Myocyte (in vitro differentiated cells): ENCODE measurements around the gene MLEC. TPM values are rescaled to one million over a fixed set of nuclear protein-coding genes. Genes with fewer than 3 reads are reported as not detected.

Experiments
- DNase-seq: peaks from one replicate; pipeline ENCODE4 v3.0.0-alpha.2; 2012; ENCODE audit warnings: low read depth
- total RNA-seq: library from RNA; depleted of rRNA; stranded (reverse); fragments of >200 nt; gene quantifications from 2 replicates; pipeline ENCODE4 v1.2.3, GENCODE V29; 2014

MLEC gene
- total RNA-seq, 1 donor from 2014 or later, result 115 TPM

DNA sequence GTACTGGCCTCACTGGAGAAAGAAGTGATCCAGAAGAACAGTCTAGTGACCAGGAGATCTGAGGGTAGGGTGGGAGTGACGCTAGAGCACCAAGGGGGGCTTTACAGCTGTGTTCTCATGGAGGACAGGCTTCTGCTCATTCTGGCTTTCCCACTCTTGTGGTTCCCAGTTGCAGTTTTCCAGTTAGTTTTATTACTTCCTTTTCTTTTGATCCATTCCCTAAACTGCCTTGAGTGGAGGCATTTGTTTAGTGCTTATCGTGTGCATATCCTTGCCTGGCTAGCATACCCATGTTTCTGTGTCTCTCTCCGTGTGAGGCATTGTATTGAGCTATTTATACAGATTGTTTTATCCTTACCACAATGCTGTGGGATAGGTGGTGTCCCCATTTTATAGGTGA, 4.0 kb downstream of the MLEC start:
- no peak for DNase-seq

GRCh38 chr12:120692524-120693033, 5.6 kb downstream of the MLEC start:
- peak; percentile 20 for DNase-seq

DNA sequence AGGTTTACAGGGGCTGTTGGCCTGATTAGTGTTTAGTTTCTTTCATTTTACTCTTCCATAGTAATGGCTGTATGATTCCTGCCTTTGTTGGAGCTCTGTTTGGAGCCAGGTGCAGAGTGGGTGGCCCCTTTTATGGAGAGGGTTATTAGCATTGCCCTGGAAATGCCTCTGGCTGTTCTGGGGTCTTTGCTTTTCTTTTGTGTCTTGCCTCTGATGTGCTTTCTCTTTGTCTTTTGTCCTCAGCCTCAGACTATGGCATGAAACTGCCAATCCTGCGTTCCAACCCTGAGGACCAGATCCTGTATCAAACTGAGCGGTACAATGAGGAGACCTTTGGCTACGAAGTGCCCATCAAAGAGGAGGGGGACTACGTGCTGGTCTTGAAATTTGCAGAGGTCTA, 6.9 kb downstream of the MLEC start:
- DNase-seq, result no peak

DNA sequence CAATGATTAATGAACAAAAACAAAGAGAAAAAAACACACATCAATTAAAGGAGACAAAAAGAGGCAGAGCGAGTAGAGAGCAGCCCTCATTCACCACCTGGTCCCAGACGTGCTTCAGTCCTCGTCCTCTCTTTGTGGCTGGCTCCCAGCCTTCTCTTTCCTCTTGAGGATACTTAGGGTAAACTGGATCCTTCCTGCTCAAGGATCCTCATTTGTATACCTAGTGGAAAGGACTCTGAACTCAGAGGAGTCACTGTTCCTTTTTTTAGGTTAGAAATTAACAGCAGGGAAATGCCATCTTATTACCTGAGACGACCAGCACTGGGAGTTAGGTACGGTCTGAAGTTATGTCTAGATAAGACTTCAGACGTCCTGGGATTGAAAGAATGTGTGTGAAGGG, 9.7 kb downstream of the MLEC start:
- DNase-seq, result no peak

DNA sequence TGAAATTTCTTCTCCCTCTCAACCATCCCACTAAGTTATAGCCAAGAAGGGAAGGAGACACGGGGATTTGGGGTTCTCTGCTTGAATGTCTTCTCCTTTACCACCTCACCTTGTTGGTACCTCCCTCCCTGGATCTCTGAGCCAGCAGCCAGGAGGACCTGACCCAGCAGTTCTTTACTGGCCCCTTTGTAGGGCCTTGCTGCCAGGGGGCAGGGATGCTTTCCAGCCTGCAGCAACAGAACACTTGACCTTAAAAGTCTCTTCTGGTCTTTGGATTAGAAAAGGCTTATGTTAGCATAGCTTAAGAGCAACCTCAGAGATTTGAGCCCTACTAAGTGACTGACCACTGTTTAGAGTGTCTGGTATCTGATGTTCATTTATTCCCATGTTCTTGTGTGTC, 10.4 kb downstream of the MLEC start:
- no peak for DNase-seq

DNA sequence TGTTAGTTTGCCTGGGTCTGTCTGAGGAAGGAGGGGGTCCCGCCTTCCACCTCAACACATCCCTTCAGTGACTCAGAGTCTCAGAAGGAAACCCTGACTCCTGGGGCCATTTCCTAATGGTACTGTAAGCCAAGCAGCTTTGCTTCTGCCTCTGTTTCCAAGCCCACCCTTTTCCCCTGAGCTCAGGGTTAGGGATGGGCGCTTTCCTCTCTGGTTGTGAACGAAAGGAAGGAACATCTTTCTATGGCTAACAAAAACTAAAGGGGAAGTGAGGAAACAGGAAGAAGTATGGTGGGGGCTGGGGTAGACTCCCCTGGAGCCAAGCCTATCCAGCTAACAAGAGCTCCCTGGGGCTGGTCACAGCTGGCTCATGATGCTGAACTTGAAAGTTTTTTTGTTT, 11.7 kb downstream of the MLEC start:
- DNase-seq, result no peak

DNA sequence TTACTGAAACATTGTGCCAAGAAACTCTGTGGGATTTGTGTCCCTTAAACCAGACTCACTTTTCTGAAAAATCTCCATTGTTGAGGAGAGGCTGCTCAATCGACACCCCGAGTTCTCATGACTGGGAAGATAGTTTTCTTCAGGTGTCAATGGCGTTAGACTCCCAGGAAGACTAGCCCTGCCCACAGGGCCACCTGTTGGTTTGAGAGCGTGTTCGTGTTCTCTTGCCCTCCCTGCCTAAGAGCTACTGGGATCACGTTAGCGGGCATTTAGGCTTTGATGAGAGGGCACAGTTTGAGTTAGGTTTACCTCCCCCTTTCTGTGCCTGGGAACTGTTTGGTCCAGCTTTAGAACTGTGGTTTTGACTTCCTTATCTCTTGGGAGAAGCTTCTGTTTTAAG, 12.6 kb downstream of the MLEC start:
- DNase-seq, result no peak

DNA sequence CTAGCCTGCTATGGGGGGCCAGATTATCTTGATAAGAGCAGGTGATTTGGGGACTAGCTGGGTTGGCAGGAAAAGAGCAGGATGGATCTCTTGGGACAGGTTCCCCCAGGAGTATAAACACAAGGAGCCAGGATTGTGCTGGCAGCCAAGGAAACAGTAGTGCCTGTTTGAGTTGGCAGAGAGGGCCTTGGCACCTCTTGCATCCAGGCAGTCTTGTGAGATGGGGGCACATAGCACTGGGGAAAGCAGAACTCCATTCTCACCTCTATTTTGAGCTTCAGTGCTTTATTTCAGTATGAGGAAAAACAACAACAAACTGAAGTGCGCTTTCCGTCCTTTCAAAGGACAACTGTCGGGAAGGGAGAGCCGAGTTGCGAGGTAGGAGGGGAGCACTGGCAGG, 13.9 kb downstream of the MLEC start:
- DNase-seq, result no peak

GRCh38 chr12:120702637-120703036, 15.7 kb downstream of the MLEC start:
- no peak for DNase-seq

DNA sequence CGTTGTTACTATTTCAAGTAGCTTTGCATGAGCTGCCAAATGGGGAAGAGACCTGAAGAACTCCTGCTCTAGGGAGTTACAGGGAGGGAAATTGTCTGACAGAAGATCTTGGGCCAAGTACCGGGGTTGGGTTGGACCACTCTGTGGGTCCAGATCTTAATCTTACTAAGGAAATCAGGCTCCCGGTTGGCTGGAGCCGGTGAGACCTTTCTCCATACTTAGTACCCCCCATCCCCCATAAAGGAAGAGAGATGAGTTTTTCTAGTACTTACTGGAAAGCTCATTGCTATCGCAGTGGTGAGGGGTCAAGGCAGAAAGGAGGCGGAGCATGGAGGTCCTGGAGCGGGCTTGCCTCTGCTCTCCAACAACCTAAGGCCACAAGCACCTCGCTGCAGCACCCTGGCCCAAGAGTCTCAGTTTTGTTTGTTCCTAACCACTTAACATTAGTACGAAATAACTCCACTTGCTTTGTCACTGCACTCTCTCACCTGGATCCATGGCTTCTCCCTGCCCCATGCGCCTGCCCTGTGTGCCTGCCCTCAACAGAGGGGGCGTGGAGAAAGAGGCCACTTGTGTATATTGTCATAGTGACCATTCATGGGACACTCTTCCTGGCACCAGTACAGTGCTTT, 16.5 kb downstream of the MLEC start:
- DNase-seq, result no peak

- no peak for DNase-seq
Observed at GRCh38 chr12:120705618-120706017, 18.7 kb downstream of the MLEC start.

- no peak for DNase-seq
Observed at GRCh38 chr12:120706029-120706428, 19.1 kb downstream of the MLEC start.

- peak; percentile 61 for DNase-seq
Observed at GRCh38 chr12:120708651-120709050, 21.7 kb downstream of the MLEC start.

- peak; percentile 71 for DNase-seq
Observed at GRCh38 chr12:120710031-120710804, 23.3 kb downstream of the MLEC start, which contains the start of gene UNC119B. UNC119B (plus strand) TSS chr12:120710458; CDS start chr12:120710475, 17 bp downstream.

GRCh38 chr12:120710805-120711296, 23.9 kb downstream of the MLEC start:
- DNase-seq, result no peak

DNA sequence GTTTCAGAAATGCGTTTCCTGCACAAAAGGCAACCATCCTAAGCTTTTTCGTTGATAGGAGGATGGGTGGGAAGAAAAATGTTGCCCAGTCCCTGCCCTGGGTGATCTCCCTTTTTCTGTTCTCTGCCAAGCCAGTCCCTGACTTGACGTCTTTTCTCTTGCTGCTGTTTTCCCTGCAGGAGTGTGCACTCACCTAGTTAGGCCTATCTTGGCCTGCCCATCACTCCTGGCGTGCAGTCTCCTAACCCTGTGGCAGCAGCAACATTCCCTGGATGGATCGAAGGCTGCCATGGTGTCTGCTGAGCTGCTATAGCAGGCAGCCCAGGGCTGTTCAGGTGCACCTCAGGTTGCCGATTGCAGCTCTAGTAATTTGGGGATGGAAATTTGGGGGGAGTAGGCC, 24.5 kb downstream of the MLEC start:
- DNase-seq, result no peak

- DNase-seq, result no peak
Observed at GRCh38 chr12:120712610-120713009, 25.7 kb downstream of the MLEC start.

DNA sequence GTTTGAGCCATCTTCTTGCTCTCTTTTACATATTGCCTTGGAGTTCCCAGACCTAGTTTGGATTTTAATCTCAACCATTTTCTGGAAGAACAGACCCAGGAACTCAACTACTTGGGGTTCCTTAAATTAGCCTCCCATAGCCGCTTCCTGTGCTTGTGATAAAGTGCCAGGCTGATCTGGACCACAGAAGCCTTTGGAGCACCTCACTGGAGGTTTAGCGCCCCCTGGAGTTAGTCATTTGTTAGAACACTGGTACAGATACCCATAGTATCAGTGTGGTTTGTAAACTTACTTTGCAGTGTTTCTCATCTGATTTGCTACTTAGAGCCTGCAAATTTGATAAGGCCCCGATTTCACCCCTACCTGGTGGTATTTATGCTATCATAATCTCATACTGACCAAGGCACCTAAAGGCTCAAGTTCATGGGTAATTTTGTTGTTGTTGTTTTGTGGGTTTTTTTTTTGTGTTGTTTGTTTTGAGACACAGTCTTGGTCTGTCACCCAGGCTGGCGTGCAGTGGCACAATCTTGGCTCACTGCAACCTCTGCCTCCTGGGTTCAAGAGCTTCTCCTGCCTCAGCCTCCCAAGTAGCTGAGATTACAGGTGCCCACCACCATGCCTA, 27.0 kb downstream of the MLEC start:
- peak; percentile 87 for DNase-seq

GRCh38 chr12:120718055-120718454, 31.1 kb downstream of the MLEC start:
- no peak for DNase-seq

DNA sequence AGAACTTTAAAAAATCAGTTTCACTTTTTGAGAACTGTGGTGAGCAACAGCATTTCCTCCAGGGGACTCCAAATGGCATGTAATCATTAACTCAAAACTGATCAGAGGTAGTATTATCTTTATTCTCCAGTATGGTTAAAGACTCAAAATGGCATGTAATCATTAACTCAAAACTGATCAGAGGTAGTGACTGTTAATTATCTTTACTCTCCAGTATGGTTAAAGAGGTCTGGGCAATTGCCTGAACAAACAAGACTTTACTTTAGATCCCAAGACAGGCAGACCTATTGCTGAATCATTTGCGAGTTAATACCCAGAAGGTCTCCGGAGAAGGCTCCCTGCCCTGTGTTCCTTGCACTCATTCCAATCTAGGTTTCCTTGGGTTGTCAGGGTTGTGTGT, 32.1 kb downstream of the MLEC start:
- no peak for DNase-seq

DNA sequence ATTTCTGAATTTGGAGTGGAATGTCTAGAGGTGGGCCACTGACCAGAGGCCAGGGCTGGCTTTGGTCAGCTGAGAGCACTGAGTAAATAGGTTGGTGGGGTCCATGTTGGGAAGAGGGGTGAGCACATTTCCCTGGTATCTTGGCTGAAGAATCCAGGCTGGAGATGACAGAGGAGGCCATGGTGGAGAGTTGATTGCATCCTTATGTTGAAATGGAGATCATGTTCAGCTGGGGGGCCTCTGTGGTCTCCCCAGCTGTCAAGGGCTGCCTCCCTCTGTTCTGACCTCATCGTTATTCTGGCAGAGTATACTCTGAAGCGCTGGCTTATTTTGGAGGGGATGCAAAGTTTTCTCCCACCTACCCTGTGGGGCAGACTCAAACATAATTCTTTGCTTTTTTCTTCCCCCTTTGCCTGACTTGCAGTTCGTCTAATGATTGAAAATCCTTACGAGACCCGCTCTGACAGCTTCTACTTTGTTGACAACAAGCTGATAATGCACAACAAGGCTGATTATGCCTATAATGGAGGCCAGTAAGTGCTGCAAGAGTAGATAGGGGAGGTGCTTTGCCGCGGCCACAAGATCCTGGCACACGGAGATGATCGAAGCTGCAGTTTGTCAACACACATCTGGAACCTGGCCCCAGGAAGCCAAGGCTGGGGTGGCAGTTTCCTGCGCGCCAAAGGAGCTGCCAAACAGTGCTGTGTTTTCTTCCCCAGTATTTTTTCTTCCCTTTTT, 32.7 kb downstream of the MLEC start:
- no peak for DNase-seq
